K562 (cell line): ENCODE results near the gene PSMB11. TPM values are rescaled to one million over a fixed set of nuclear protein-coding genes. Genes with fewer than 3 reads are reported as not detected.
A peak's percentile ranks its signal among the peaks of the same experiment; 100 is the strongest.

Experiments
- ATAC-seq: fragments of 200-7000 bp; cut with Tn5 transposase; 3 replicates; pipeline ENCODE4 v1.9.1; 2020; ENCODE audit warnings: moderate library complexity
- Bru-seq: library from RNA; stranded (reverse); fragments of 400-500 nt; gene quantifications from one replicate; lab custom pipeline; 2021; lab: Mats Ljungman, UMichigan
- BruChase-seq, 2 experiments: library from RNA; stranded (reverse); fragments of 400-500 nt; gene quantifications; one replicate each; lab custom pipeline; 2021; lab: Mats Ljungman, UMichigan
- BruUV-seq: library from RNA; stranded (reverse); fragments of 400-500 nt; replicated peaks from 2 replicates; lab custom pipeline; 2021; lab: Mats Ljungman, UMichigan
- CTCF ChIA-PET: fragments of 300-600 bp; formaldehyde crosslinking; extraction: SDS; loops from one replicate; lab custom pipeline; 2021; ENCODE audit warnings: low intra/inter-chr PET ratio; lab: Yijun Ruan, JAX
- POLR2A ChIA-PET: fragments of 300-600, 350-650 bp; sonication (Branson Sonifier 250); formaldehyde crosslinking; extraction: SDS; loops from one replicate; lab custom pipeline; 2021; ENCODE audit warnings: antibody characterized with exemption, inconsistent platforms; lab: Yijun Ruan, JAX
- DNase-seq, 4 experiments: peaks; one replicate each; pipeline versions ENCODE4 v3.0.0 to v3.0.0-alpha.2; 2011 to 2018; ENCODE audit warnings: low spot score in 3 of 4, mixed read lengths in 3 of 4; ENCODE audit errors: extremely low read depth in 1 of 4
- FAIRE-seq: peaks from 2 replicates; lab custom pipeline; 2011; peaks lifted over from hg19 to GRCh38; lab: Jason Lieb, UNC
- H2AFZ ChIP-seq: 2 replicates; pipeline ENCODE4 v1.6.0; 2011; ENCODE audit warnings: low read depth, low read length, control low read depth, inconsistent platforms
- H3K27ac ChIP-seq: fragments of 200-600 bp; 3 replicates; pipeline ENCODE4 v1.8.0; 2011; ENCODE audit warnings: low read depth, mild to moderate bottlenecking, control low read depth, inconsistent platforms, low read length, moderate library complexity, mixed read lengths; ENCODE audit errors: extremely low read depth
- H3K27me3 ChIP-seq, 2 experiments: fragments of 300-600 bp in 1 of 2; 2 replicates in 1 of 2; 3 replicates in 1 of 2; pipeline versions ENCODE4 v1.6.0 to v1.8.0; 2011; ENCODE audit warnings: inconsistent platforms in 2 of 2, low read length in 2 of 2, mild to moderate bottlenecking in 1 of 2, mixed read lengths in 1 of 2, moderate library complexity in 1 of 2; ENCODE audit not compliant: control insufficient read depth in 2 of 2, insufficient read depth in 2 of 2
- H3K36me3 ChIP-seq: fragments of 300-600 bp; 3 replicates; pipeline ENCODE4 v1.8.0; 2011; ENCODE audit warnings: mild to moderate bottlenecking, low read length, inconsistent platforms; ENCODE audit not compliant: control insufficient read depth, insufficient read depth
- H3K4me1 ChIP-seq, 2 experiments: fragments of 200-600 bp in 1 of 2; replicated peaks in 1 of 2; 2 replicates in 1 of 2; 3 replicates in 1 of 2; pipeline versions ENCODE4 v1.5.1 to v1.8.0; 2011; ENCODE audit warnings: inconsistent platforms in 2 of 2, low read length in 2 of 2, mild to moderate bottlenecking in 1 of 2, mixed read lengths in 1 of 2, moderate library complexity in 1 of 2; ENCODE audit not compliant: control insufficient read depth in 2 of 2, insufficient read depth in 2 of 2
- H3K4me2 ChIP-seq: 2 replicates; pipeline ENCODE4 v1.6.1; 2011; ENCODE audit warnings: low read length, control low read depth, inconsistent platforms, mixed read lengths; ENCODE audit not compliant: insufficient read depth
- H3K4me3 ChIP-seq: fragments of 200-600 bp; sonication (generic), shearing (Covaris generic); 2 replicates; pipeline ENCODE4 v1.5.1; 2016; ENCODE audit warnings: control low read depth, inconsistent platforms
- H3K79me2 ChIP-seq: fragments of 200-600 bp; 3 replicates; pipeline ENCODE4 v1.8.0; 2011; ENCODE audit warnings: low read length, inconsistent platforms; ENCODE audit not compliant: control insufficient read depth, insufficient read depth
- H3K9ac ChIP-seq, 2 experiments: 2 replicates each; pipeline versions ENCODE4 v1.6.0 to v1.6.1; 2011; ENCODE audit warnings: low read depth in 2 of 2, low read length in 2 of 2, control low read depth in 1 of 2, inconsistent platforms in 1 of 2, mild to moderate bottlenecking in 1 of 2, mixed read lengths in 1 of 2; ENCODE audit not compliant: insufficient read depth in 1 of 2
- H3K9me1 ChIP-seq: one replicate; pipeline ENCODE4 v1.6.0; 2011; ENCODE audit warnings: inconsistent platforms, mild to moderate bottlenecking, low read length, moderate library complexity; ENCODE audit not compliant: control insufficient read depth, insufficient read depth
- H3K9me3 ChIP-seq: replicated peaks from 2 replicates; pipeline ENCODE4 v1.5.1; 2011; ENCODE audit warnings: low read depth, low read length, inconsistent platforms; ENCODE audit not compliant: control insufficient read depth, insufficient read depth
- H4K20me1 ChIP-seq: replicated peaks from 2 replicates; pipeline ENCODE4 v1.6.1; 2011; ENCODE audit warnings: low read length, inconsistent platforms, mixed read lengths; ENCODE audit not compliant: control insufficient read depth, insufficient read depth
- BHLHE40 ChIP-seq: IDR thresholded peaks from 2 replicates; pipeline ENCODE4 v1.6.1; 2011; ENCODE audit warnings: low read length, improper control_type of control experiment
- JUND ChIP-seq, 2 experiments: IDR thresholded peaks; 2 replicates in 1 of 2; 3 replicates in 1 of 2; pipeline ENCODE4 v1.6.1; 2011; ENCODE audit warnings: borderline replicate concordance in 2 of 2, low read depth in 2 of 2, low read length in 2 of 2, improper control_type of control experiment in 1 of 2, missing biosample characterization in 1 of 2, missing genetic modification characterization in 1 of 2, missing genetic modification reagents in 1 of 2
- MAFK ChIP-seq: IDR thresholded peaks from 2 replicates; pipeline ENCODE4 v1.6.1; 2011; ENCODE audit warnings: low read length, improper control_type of control experiment
- MECOM ChIP-seq: fragments of 250-450 bp; sonication (Bioruptor Pico); IDR thresholded peaks from 2 replicates; pipeline ENCODE4 v1.8.0; 2022; ENCODE audit warnings: inconsistent platforms
- PML ChIP-seq: IDR thresholded peaks from 2 replicates; pipeline ENCODE4 v1.6.1; 2012; ENCODE audit warnings: low read length, inconsistent platforms
- RBM15 ChIP-seq: fragments of 200-400 bp; formaldehyde crosslinking; IDR thresholded peaks from 2 replicates; pipeline ENCODE4 v1.6.1; 2018; ENCODE audit warnings: mild to moderate bottlenecking, low read length, moderate library complexity; ENCODE audit not compliant: insufficient read depth
- SP1 ChIP-seq: sonication (generic); formaldehyde crosslinking; IDR thresholded peaks from 2 replicates; pipeline ENCODE4 v1.8.1; 2022; ENCODE audit warnings: mild to moderate bottlenecking, missing genetic modification reagents
- SUPT5H ChIP-seq: fragments of 450-650 bp; IDR thresholded peaks from 2 replicates; pipeline ENCODE4 v1.6.1; 2016
- TGIF2 ChIP-seq: sonication (generic); formaldehyde crosslinking; IDR thresholded peaks from 2 replicates; pipeline ENCODE4 v1.8.1; 2022; ENCODE audit warnings: mild to moderate bottlenecking, missing genetic modification reagents, moderate library complexity
- ZKSCAN1 ChIP-seq: fragments of 150-350 bp; IDR thresholded peaks from 2 replicates; pipeline ENCODE4 v1.6.1; 2016; ENCODE audit warnings: low read depth, low read length
- ZNF224 ChIP-seq: sonication (generic); formaldehyde crosslinking; IDR thresholded peaks from 2 replicates; pipeline ENCODE4 v1.8.0; 2022; ENCODE audit warnings: mild to moderate bottlenecking, missing genetic modification reagents
- WGBS: fragments of 100-300 bp; shearing (Covaris generic); methylation state at CpG from one replicate; pipeline ENCODE4 v1.1.6; 2016; ENCODE audit warnings: low coverage, mixed read lengths; ENCODE audit not compliant: insufficient coverage; ENCODE audit errors: missing lambda C conversion rate; 5-methylcytosine and 5-hydroxymethylcytosine counted together
- in situ Hi-C: fragments of 300-500 bp; cut with MboI; formaldehyde crosslinking; loops from 4 replicates; pipeline ENCODE4 v1.15.0; 2018; ENCODE audit warnings: inconsistent platforms, mixed read lengths
- intact Hi-C: fragments of 100-400 bp; cut with micrococcal nuclease; formaldehyde crosslinking; loops from 2 replicates; pipeline ENCODE4 v1.14.2; 2022
- long read RNA-seq, 3 experiments: library from polyadenylated mRNA in 2 of 3; library from RNA in 1 of 3; unstranded in 2 of 3; stranded (forward) in 1 of 3; transcript quantifications; one replicate each; pipeline ENCODE4 v2.0.0, GENCODE V29; 2019 to 2022
- polyA minus RNA-seq, 3 experiments: library from RNA; depleted of rRNA, polyadenylated mRNA; stranded (reverse); fragments of >200 nt; gene quantifications; 2 replicates each; pipeline ENCODE4 v1.2.3, GENCODE V29; 2011
- polyA plus RNA-seq, 8 experiments: library from polyadenylated mRNA; depleted of rRNA in 4 of 8; stranded (reverse) in 5 of 8; unstranded in 3 of 8; fragments of >200 nt; fragmentation: Nextera tagmentation in 2 of 8; fragmentation: Illumina TruSeq in 1 of 8; extraction: Ambion mirVana in 2 of 8; extraction: Trizol in 1 of 8; gene quantifications; 2 replicates each; pipeline versions ENCODE4 v1.2.1 to v1.2.3, GENCODE V29; 2011 to 2014; ENCODE audit warnings: inconsistent platforms in 1 of 8, missing spikeins in 1 of 8
- total RNA-seq, 7 experiments: library from RNA; depleted of rRNA in 6 of 7; stranded (reverse); fragments of >200 nt in 6 of 7; fragmentation: Illumina TruSeq in 2 of 7; extraction: Trizol in 2 of 7; gene quantifications; 2 replicates each; pipeline versions ENCODE4 v1.2.1 to v1.2.3, GENCODE V29; 2011 to 2021; ENCODE audit warnings: low replicate concordance in 1 of 7

The PSMB11 gene
- not detected in 2 replicates for total RNA-seq (2011; cell fraction: chromatin; rRNA removed; ENCODE audit: low replicate concordance)
- 0.17 TPM in 1 of 2 replicates, not detected in the other for total RNA-seq (2011; cell fraction: nucleolus; rRNA removed)
- not detected in 2 replicates for total RNA-seq (2011; cell fraction: nucleoplasm; rRNA removed)
- total RNA-seq (2014; rRNA removed) (not detected in 2 replicates), total RNA-seq (2014; rRNA removed; fragmentation: Illumina TruSeq; extraction: Trizol) (not detected in 2 replicates), total RNA-seq (2015; rRNA removed; fragmentation: Illumina TruSeq; extraction: Trizol) (not detected in 2 replicates), total RNA-seq (2021) (not detected in 2 replicates), polyA plus RNA-seq (2011; rRNA removed) (not detected in 2 replicates), polyA plus RNA-seq (2014; fragmentation: Illumina TruSeq; extraction: Trizol) (not detected in 2 replicates), polyA plus RNA-seq (2014; fragmentation: Nextera tagmentation; extraction: Ambion mirVana) (not detected), polyA plus RNA-seq (2014; rRNA removed) (not detected in 2 replicates), polyA minus RNA-seq (2011; rRNA and poly(A)+ RNA removed) (not detected in 2 replicates), Bru-seq, nascent RNA (not detected), BruChase-seq, experiment 1, labeled RNA remaining after a 2-hour chase (not detected), BruChase-seq, experiment 2, labeled RNA remaining after a 6-hour chase (not detected)
- polyA plus RNA-seq (2011; cell fraction: cytosol; rRNA removed): 0.06 TPM in 1 of 2 replicates, not detected in the other
- polyA plus RNA-seq (2011; cell fraction: nucleus; rRNA removed): not detected in 2 replicates
- not detected in 2 replicates for polyA plus RNA-seq (2012)
- polyA minus RNA-seq (2011; cell fraction: cytosol; rRNA and poly(A)+ RNA removed): not detected in 2 replicates
- polyA minus RNA-seq (2011; cell fraction: nucleus; rRNA and poly(A)+ RNA removed): not detected in 2 replicates
- long read RNA-seq, experiment 1: 0 reads
- long read RNA-seq, experiment 2: 0 reads
- long read RNA-seq, experiment 3: 0 reads

GRCh38 chr14:23042162-23042965 lies at the start of gene PSMB11:
TSS of gene PSMB11 (plus strand) at chr14:23042212. CDS start at chr14:23042226, 14 bp downstream.
- no peak within 1 kb of the TSS for H3K27ac ChIP-seq
- FAIRE-seq: no peak
- no peaks in the 10 kb centered on the region for H3K79me2 ChIP-seq
- H3K36me3 ChIP-seq: no peaks in the 10 kb centered on the region
- H3K9me3 ChIP-seq: no peaks in the 10 kb centered on the region
- no peak for ATAC-seq
- DNase-seq: no peak
- no peak for TF ChIP-seq MAFK
- no peak for TF ChIP-seq MECOM
- no peak for TF ChIP-seq PML
- no peak for TF ChIP-seq SP1 (CRISPR knock-in tag)
- no peak for TF ChIP-seq ZKSCAN1
- no peak for TF ChIP-seq SUPT5H
- TF ChIP-seq JUND (IDR thresholded peaks at IDR 0.05; ENCODE audit: borderline replicate concordance, low read depth, low read length): no peak
- no peak for TF ChIP-seq JUND (tag; IDR thresholded peaks at IDR 0.05; ENCODE audit: borderline replicate concordance, low read depth, low read length)
- TF ChIP-seq BHLHE40: no peak
- TF ChIP-seq RBM15: no peak
- no peak for TF ChIP-seq TGIF2
- TF ChIP-seq ZNF224 (CRISPR knock-in tag): no peak
- no peaks in the 10 kb centered on the region for H3K27me3 ChIP-seq
- H3K4me2 ChIP-seq: no peak within 1 kb of the TSS
- WGBS: 51% methylated on average over 30 of the region's 36 CpGs
- intact Hi-C loops (no loop called here), in situ Hi-C loops (no loop called here)
- H4K20me1 ChIP-seq: no peaks in the 10 kb centered on the region
- ChIA-PET POLR2A (interaction anchor here (0.6 to 1.0 kb wide), 3 partner anchors 9 to 45 kb away, joined by 3 read pairs; no protein-coding TSS in a partner anchor), CTCF (no interaction called here)
- no TSS peak for BruUV-seq
- no peak within 1 kb of the TSS for H2AFZ ChIP-seq
- no peaks in the 10 kb centered on the region for H3K9me1 ChIP-seq
- peak within 1 kb of the TSS in 1 of 2 experiments; percentile 50; a peak in 1 of 4 replicates for H3K9ac ChIP-seq
- peaks cover 15 to 31% of the 10 kb centered on the region in 2 experiments for H3K4me1 ChIP-seq
- H3K4me3 ChIP-seq: no peak within 1 kb of the TSS
